GM12874 (cell line): ENCODE measurements around the gene OR2AE1.

Experiments used
- TF ChIP-seq, protein P1 (sequence below): IDR thresholded peaks from 2 replicates; pipeline ENCODE4 v1.5.1; 2011; ENCODE audit warnings: low read depth, mild to moderate bottlenecking, control low read depth, low read length, moderate library complexity; ENCODE audit not compliant: insufficient read depth

Gene OR2AE1

GRCh38 chr7:99876933-99877332, at the start of gene OR2AE1:
OR2AE1 (minus strand) TSS chr7:99877033; CDS start chr7:99877033, 0 bp downstream.
- TF ChIP-seq, protein P1, sequence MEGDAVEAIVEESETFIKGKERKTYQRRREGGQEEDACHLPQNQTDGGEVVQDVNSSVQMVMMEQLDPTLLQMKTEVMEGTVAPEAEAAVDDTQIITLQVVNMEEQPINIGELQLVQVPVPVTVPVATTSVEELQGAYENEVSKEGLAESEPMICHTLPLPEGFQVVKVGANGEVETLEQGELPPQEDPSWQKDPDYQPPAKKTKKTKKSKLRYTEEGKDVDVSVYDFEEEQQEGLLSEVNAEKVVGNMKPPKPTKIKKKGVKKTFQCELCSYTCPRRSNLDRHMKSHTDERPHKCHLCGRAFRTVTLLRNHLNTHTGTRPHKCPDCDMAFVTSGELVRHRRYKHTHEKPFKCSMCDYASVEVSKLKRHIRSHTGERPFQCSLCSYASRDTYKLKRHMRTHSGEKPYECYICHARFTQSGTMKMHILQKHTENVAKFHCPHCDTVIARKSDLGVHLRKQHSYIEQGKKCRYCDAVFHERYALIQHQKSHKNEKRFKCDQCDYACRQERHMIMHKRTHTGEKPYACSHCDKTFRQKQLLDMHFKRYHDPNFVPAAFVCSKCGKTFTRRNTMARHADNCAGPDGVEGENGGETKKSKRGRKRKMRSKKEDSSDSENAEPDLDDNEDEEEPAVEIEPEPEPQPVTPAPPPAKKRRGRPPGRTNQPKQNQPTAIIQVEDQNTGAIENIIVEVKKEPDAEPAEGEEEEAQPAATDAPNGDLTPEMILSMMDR, result no peak

DNA sequence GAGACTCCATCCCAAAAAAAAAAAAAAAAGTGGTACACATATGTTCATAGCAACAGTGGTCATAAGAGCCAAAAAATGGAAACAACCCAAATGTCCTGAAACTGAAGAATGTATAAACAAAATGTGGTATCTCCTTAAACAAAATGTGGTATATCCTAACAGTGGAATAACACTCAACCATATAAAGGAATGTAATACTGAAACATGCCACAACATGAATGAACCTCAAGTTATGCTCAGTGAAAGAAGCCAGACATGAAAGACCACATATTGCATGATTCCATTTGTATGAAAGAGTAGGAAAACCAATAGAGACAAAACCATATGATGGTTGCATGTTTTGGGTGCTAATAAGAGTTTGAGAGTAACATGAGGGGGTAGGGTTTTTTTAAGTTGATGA, 49.5 kb upstream of the OR2AE1 start:
- TF ChIP-seq, protein P1, result no peak

DNA sequence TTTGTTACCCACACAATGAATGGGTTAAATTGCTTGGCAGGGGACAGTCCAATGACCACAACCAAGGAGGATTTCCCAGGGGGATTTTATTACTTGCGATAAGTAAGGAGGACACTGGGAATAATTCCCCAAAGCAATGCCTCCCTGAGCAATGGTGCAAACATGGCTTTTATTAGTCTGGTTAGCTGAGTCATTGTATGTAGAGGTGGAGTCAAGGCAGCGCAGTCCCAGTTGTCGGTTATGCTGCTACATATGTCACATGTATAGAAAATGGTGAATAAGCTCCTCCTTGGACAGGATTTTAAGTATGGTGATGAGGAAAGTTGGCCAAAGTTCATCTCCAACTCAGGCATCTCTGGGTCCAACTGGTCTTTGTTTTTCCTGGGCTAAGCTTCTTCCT, 46.4 kb upstream of the OR2AE1 start:
- TF ChIP-seq, protein P1, result no peak

DNA sequence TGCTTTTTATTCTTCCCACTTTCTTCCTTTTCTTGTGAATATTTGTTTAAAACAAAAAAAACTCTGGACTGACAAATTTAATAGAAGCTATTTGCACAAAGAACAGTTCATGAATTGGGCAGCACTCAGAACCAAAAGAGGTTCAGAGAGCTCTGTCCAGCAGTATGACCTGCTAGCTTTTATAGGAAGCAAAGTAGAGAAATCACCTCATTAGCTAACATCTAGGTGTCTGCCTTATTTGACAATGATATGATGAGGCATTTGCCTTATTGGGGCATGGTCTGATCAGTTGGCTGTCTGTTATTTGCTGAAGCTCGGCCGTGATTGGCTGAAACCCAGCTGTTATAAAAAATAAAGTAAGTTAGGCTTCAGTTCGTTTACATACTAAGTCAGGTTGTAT, 43.3 kb upstream of the OR2AE1 start:
- TF ChIP-seq, protein P1, result no peak

DNA sequence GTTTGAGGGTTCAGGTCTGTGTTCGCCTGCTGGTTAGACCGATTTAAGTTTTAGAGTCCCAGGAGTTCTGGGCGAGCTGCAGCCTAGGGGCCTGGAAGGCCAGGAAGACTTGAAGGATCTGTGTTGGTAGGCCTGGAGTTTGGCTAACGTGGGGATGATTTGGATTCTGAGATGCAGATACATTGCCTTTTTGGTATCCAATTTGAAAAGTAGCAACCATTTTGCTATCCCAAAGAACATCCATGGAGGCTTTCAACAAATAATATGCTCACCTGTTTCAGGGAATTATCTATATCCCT, 42.9 kb upstream of the OR2AE1 start:
- TF ChIP-seq, protein P1, result no peak

GRCh38 chr7:99918959-99919813, 42.4 kb upstream of the OR2AE1 start, which contains the start of gene TRIM4:
TRIM4 (minus strand) TSS chr7:99919530; CDS start chr7:99919401, 129 bp downstream.
- TF ChIP-seq, protein P1, result peak; percentile 29; the same call in 1 of the 2 replicates

DNA sequence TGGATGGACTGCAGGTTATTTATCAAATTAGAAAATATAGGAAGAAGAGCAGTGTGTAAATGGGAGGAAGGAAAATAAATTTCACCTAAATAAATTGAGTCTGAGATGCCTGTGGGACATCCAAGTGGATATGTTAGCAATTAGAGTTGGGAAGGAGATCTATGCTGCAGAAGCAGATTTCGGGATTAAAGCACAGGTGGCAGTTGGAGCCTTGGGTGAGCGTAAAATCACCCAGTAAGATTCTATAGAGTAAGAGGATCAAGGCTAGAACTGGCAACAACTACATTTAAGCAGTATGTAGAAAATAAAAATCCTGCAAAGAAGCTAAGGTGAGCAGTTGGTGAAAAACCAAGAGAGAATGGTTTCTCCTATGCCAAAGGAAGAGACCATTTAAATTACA, 34.1 kb upstream of the OR2AE1 start:
- TF ChIP-seq, protein P1, result no peak
